ENCODE data around the gene CEP112.

CEP112 gene

DNA sequence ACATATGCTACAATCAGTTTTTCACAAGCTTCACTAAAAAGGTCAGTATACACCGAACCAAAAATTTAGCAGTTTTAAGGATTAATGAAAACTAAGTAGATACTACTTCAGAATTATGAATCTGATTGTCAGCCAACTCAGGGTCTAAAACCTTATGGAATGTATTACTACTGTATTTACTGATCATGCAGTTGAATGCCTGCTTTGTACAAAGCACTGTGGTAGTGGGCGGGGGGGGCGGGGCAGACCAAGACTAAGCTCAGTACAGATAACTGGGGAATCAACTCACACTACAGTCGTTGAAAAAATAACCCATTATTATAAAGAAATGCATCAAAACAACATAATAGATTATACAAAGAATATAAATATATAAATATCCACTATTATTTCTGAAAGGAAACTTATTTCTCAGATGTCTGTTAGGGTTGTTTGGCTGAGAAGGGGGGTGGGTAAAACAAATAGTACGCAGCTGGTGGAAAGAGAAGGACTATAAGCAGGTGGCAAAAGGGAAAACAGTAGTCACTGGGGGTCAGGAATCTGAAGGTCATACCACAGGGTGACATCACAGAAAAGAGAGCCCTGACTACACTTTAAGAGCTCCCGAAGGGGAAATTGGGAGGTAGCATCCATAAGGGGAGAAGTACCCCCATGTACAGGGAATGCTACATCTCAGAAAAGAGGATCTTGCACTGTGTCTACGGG, 521.1 kb downstream of the CEP112 start:
- DNase-seq, result no peak

DNA sequence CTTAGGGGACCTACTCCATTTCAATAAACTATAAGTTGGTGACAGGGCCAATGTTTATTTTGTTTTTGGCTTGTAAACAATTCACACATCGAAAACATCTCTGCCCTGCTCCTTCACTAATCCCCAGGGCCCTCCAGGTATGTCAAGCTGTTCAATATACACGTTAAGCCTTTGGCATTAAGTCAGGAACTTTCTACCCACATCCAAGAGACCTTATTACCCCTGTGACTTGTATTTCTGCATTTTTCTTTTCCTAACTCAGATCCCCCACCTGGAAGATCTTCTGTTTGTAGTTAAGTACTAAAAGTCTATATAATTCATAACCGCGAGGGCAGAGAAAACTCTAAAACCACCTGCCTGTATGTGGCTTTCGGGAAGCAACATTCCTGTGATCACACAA, 523.7 kb downstream of the CEP112 start:
- no peak for DNase-seq

DNA sequence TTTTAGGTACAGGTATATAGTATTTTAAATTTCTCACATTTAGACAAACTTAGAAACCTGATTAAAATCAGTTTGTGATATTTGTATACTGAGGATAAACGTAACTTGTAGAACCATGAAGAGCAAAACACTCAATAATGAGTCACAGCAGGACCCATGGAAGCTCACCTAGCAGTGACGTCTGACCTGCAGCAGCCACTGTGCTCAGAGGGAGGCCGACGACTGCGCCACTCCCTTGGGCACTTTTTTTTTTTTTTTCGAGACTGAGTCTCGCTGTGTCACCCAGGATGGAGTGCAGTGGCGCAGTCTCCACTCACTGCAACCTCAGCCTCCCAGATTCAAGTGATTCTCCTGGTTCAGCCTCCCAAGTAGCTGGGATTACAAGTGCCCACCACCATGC, 524.3 kb downstream of the CEP112 start:
- no peak for DNase-seq

DNA sequence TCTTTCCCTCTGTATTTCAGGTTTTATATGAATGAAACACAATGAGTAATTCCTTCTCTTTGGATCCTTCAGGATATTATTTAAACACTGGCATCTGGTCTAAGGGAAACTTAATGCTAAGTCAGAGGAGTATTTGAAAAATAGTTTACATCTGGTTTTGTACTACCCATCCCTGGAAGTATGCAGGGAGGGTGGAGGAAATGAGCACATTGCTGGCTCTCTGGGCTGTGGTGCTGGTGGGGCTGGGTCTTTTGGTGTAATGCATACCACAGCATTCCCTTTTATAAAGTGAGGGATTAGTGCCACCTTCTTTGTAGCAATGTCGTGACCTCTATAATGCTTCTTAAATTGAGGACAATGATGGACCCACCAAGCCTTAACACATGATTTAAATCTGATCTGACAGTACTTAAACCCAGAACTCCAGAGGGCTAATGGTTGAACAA, 525.0 kb downstream of the CEP112 start:
- no peak for DNase-seq

DNA sequence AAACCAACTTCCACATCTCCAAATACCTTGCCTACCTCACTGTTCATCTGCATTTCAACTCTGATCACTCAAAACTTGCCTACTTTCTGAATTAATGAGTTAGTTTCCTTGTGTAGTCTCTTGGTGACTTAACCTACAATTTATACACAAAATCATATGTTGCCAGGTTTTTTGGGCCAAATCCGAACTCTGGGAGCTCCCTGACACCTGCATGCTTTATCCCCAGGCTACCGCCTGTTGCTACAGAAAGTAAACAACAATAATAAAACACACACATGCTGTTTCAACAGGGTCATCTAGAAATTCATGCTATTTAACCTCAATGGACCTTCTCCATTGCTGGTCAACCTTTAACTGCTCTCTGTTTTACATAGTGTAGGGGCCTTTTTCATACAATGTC, 526.0 kb downstream of the CEP112 start:
- DNase-seq, result no peak

DNA sequence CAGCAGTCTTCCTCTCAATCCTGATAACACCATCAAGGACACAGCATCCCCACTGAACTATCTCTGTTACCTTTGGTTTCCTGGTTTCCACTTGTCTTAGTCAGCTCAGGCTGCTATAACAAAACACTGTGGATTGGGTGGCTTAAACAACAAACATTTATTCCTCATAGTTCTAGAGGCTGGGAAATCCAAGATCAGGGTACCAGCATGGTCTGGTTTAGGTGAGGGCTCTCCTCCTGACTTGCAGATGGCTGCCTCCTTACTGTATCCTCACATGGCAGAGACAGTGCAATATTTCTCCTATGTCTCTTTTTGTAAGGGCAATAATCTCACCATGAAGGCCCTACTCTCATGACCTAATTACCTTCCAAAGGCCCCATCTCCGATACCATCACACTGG, 527.2 kb downstream of the CEP112 start:
- DNase-seq, result no peak

DNA sequence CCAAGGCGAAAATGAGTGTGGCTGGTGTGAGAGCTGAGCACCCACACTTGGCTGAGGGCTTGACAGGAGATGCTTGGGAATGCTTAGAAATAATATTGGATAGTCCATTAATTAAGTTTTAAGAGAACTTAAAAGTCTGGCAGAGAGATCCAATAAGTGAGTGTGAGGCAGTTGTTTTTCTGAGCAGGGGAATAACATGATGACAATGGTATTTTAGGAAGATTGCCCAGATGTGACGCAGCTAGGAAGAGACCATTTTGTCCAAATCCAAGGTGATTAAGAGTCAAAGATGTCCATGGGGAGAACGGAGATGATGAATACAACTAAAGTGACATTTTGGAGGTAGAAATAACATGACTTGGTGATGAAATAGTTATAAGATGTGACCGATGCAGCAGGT, 527.7 kb downstream of the CEP112 start:
- DNase-seq, result no peak

DNA sequence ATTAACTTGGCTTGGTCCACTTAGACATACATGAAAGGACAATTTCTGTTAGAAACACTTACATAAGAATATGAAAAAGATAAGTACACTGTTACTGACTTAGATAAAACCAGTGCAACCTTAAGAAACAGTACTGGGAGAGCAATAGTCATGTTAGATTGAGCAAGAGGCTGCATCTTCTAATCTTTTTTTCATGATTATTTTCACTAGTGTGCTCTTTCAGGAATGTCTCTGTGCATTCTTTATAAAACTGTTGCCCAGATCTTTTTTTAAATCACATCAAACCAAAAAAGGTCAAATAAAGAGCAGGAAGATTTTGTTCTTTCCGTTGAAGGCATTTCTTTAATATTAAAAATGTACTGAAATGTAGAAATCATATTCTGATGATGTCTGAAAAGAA, 529.7 kb downstream of the CEP112 start:
- no peak for DNase-seq

DNA sequence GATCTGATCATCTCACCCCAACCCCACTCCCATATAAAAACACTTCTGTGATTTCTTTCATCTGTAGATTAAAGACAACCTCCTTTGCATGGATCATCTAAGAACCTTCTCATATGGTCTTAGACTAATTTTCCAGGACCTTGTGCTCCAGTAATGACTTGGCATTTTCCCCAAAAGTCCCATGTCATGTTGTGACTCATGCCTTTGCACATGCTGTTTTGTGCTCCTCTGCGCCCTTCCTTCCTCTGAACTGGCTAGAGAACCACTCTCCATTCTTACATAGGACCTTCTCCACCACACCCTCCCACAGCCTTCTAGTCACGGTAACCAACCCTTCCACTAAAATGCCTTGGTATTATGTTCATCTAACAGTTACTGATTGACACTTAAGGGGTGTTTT, 531.0 kb downstream of the CEP112 start:
- DNase-seq, result no peak

DNA sequence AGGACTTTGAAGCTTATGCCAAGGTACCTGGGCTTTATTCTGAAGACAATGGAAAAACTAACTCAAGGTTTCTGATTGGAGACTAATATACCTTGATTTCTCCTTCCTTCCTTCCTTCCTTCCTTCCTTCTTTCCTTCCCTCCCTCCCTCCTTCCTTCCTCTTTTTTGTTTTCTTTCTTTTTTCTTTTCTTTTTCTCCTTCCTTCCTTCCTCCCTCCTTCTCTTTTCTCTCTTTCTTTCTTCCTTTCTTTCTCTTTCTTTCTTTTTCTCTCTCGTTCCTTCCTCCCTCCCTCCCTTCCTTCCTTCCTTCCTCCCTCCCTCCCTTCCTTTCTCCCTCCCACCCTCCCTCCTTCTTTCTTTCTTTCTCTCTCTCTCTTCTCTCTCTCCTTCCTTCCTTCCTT, 531.9 kb downstream of the CEP112 start:
- DNase-seq, result no peak

DNA sequence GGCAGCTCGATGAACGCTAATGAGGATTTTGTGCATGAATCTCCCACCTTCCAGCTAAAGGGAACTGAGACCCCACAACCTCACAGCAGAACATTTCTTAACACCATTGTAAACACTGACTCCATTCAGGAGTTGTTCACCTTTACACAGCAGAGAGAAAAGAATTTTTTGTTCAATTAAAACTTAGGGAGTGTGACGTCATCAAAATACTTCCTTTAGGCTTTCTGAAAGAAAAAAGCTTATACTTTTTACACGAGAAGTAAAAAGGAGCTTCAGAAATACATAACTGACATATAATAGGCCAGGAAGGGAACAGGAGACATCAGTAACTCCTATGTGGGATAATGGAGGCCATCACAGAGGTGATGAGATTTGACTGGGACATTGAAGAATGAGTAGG, 532.4 kb downstream of the CEP112 start:
- no peak for DNase-seq

DNA sequence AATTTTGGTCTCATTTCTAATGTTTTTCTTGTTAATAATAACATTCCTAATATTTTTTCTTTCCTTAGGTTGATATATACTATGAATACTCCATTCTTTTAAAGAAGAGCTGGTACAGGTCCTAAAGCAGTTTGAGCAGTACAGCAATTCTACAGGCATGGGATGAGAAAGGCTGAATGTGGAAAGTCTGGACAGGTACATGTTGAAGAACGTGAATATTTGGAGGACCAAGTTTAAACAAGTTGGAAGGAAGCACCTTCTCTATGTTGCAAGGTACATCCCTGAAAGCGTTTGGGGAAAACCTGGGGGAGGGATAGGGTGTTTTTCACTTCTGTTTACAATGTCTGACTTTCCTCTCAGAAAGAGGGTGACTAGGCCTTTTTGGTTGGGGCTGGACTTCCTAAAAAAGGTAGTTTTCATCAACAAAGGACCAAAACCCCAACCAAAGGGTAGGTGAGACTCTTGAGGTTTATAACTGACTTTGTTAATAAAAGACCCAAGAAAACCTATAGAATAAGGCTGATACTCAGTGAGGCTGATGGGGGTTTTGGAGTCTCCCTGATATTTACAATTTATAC, 534.6 kb downstream of the CEP112 start:
- no peak for DNase-seq

DNA sequence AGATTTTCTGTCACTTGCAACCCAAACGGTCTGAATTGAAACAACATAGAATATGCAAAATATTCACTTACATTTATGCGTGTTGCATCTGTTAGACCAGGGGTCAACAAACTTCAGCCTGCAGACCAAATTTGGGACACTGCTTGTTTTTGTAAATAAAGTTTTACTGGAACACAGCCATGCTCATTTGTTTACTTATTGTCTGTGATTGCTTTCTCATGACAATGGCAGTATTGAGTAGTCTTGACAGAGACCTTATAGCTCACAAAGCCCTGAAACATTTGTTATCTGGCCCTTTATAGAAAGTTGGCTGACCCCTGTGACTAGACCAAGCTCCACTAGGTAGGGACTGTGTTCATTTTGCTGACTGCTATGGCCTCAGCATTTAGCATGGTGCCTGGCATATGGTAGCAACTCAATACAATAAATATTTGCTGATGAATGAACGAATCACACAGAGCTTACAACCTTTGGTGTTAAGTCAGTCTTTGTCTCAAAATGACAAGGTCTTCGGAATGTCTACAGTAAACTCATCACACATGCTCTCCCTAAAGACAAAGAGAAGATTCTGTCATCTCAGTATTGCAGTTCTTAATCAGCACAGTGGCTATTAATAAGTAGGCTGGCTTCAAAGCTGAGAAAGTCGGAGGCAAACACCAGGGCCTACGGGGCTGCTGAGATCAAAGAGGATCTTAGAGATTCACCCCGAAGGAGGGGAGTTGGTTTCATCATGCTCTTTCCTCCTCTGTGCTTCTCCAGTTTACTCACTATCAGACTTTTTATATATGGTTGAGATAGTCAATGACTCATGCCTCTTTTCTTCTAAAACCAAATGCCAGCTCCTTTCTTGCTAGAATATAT, 535.3 kb downstream of the CEP112 start:
- DNase-seq, result peak in 1 of 5 donors; percentile 76

DNA sequence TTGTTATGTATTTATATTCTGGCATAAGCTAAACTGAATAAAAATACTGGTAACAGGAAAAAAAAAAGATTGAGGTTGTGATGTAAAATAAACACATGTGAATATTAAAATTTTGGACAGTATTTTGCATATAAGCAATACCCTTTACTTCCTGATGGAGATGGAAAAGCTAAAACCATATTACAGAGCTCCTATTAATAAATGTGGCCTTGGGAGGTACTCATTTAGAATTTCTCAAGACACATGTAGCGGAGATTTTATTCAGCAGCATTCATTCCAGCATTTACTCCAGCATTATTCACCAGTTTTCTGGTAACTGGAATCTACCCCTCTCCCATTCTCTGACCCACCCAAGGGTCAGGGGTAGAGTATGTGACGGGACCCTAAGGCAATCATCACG, 536.2 kb downstream of the CEP112 start:
- DNase-seq, result no peak

DNA sequence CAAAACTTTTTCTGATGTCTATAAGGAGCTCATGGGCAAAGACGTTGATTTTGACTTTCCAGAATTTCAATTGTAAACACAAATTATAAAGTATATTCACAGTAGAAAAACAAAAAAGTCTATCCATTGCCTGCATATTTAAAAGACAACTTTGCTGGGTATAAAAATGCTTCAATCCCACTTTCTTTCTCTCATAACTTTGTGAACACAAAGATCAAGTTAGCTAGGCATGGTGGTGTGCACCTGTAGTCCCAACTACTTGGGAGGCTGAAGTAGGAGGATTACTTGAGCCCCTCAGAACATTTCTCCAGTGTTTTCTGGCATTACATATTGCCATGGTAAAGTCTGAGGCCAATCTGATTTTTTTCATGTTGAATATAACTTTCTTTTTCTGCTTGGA, 547.4 kb downstream of the CEP112 start:
- DNase-seq, result no peak

DNA sequence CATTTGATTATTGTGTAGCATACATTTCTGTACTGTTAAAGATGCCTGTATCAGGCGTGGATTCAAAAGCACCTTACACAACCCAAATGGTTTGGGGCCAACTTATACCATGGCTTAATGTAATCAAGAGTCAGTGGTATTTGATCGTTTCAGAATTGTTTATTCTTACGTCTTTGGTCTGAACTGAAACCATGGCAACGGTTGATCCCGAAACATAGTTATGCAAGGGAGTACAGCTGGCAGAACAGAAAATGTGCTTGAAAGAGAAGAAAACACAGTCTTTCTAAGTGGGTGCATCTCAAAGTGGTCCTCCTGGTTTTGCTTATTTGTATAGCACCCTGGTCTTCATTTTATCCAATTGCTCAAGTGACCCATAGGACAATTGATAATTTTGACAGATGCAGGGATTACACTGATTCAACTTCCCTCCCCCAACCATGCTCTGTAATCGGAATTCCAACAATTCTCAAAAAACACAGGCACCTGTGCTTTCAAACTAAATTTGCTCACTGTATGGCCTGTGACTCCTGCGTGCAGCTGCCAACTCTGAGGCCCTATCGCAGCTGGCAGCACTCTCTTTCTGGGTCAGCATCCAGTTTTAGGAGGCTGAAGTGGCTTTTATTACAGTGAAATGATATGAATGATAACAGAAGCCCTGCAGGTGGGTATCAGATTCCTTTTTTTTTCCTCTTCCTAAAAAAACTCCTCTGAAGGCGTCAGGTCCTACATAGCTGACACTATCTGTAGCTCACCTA, 553.5 kb downstream of the CEP112 start:
- DNase-seq, result no peak

DNA sequence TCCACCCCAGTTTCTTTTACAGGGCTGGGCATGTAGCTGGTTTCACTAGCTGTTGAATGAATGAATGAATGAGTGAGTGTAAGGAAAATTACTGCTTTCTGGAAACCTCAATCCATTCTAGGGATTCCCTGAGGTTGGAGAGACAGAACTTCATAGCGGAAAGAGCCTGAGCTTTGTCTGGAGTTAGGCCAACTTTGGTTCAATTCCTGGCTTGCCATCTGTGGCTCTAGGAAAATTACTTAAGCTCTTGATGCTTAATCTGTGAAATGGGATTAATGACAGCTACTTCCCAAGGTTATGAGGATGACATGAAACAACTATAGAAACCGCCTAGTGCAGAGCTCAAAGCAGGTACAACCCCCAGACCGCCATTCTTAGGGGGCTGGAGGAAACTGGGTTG, 554.1 kb downstream of the CEP112 start:
- DNase-seq, result no peak

DNA sequence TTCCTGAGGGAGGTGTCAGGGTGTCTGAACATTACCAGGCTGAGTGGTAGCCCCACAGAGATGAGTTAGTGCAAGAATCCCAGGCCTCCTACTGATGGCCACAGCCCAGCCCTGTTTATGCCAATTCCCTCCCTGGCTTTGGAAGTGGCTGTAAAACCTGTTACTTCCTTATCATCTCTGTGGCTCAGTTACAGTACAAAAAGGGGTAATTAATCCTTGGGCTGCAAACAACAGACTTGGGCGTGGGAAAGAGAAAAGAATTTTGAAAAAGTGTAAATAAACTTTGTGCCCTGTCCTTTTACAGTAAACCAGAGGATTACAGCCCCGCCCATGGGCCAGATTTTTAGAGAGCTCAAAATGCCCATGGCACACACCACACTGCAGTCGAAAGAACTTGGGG, 557.4 kb downstream of the CEP112 start:
- DNase-seq, result no peak

DNA sequence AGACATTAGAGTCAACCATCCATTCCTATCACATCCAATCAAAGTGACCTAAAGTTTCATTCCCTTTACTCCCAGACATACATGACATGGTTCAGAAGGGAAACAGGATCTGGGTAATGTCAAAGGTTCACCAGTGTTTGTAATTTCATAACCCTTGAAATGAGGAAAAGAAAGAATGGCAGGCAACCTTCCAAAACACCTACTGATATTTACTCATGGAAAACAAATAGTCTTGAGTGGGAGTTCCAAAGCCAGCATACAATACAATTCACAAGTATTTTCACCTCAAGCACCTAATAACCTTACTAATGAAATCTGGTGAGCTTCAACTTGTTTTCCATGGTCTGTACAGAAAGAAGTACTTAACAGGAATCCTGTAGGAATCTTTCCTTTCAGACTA, 557.9 kb downstream of the CEP112 start:
- DNase-seq, result no peak

DNA sequence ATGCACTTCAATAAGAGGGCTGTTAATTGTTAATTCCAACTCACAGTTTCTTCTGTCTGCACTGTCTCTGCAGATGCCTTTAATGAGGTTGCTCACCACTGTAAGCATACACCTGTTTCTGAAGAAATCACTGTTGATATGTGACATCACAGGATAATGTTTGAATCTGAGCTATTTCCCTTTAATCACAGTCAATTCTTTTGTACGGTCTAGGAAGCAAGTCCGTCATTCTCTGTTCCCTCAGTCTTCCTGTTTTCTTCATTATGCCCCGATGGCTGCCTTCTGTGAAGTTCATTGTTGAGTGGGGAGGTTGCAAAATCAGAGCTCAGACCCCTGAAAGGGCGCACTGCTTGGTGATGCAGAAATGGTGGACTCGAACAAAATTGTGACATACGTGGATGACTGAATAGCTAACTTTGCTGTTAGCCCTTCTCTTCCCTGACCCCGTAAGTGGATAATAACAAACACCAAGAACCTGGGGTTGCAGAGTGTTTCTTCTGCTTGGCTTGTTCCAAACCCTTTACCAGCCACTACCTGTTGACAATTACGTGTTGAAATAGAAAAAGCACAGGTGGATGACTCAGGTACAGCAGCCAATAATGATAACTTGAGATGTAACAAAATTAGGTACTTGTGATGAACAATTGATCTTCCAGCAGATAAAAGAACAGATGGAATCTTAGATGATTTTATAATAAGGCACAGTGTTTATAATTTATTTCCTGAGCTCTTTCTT, 558.6 kb downstream of the CEP112 start:
- DNase-seq, result no peak

DNA sequence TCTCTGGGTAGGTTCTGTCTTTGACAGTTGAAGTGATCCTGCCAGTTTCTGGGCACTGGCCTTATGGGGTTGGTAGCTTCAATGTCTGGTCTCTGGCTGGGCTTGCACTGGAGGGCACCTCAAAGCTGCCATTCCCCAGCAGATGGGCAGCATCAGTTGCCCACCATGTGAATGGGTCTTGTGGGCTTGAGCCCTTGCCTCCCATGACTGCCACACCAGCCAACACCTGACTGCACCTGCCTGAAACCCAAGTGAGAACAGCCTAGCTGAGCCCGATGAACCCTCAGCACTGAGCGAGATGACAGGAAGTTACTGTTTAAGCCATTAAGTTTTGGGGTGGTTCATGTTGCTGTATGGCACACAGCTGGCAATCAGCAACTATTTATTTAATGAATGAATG, 561.4 kb downstream of the CEP112 start:
- DNase-seq, result no peak

DNA sequence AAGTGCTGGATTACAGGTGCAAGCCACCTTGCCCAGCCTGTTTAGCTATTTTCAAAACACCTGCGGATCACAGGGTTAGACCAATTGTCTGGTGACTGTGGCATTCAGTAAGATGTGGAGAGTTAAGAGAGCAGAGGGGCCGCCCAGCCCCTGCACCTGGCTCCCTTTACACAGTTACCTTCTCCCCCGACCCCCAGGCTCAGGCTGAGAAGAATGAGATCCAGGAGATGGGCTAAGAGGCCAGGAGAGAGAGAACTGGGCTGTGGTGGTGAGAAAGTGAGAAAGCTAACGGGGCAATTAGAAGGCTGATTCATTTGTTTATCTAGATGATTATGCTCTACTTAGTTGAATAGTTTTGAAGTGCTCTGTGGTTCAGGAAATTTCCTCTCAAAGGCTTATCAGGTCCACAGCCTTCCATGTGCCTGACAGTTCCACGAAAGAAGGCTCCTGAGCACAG, 562.7 kb downstream of the CEP112 start:
- DNase-seq, result no peak
